ENCODE measurements around the gene TBXT. TPM values are rescaled to one million over a fixed set of nuclear protein-coding genes. Genes with fewer than 3 reads are reported as not detected.

Gene TBXT
- total RNA-seq, 2 donors from 2014 or later: not detected

DNA sequence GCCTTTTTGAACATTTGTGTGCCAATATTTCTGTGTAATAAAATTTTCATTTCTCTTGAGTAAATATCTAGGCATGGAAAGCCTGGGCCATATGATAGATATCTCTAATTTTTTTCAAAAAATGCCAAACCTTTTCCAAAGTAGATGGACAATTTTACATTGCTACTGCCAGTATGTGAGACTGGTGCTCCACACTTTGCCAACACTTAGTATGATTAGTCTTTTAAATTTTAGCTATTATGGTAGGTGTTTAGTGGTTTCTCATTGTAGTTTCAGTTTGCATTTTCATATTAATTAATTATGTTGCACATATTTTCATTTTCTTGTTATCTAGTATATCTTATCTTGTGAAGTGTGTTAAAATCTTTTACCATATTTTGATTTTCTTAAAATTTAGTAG, 52.0 kb downstream of the TBXT start:
- ATAC-seq (no peak), DNase-seq (ENCODE audit: low spot score) (no peak)
- H3K36me3 Mint-ChIP-seq: no peaks in the 10 kb centered on the region
- no peak overlapping the region for H3K27ac Mint-ChIP-seq
- H3K27me3 Mint-ChIP-seq: peaks cover 16 to 37% of the 10 kb centered on the region in 2 donors
- H3K4me3 Mint-ChIP-seq: no peak overlapping the region
- H3K9me3 Mint-ChIP-seq: no peaks in the 10 kb centered on the region
- H3K4me1 Mint-ChIP-seq (ENCODE audit: low read depth in 2 of 2): no peaks in the 10 kb centered on the region

DNA sequence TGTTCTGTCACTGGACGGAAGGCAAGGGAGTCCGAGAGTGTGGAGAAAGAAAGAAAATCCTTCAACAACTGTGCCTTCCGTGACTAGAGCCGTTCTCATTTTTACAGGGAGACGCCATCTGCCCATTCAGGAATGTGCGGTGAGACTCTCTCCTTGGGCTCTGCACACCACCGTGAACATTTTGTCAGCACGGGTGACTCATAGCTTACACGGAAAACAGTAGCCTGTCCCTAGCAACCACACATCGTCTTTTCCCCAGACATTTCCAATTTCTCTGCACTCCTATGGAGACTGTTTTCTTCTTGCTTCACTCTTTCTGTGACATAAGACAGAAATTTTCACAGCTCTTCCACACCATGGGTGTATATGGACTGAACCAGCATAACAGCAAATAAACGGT, 55.1 kb downstream of the TBXT start:
- no peak for DNase-seq (ENCODE audit: low spot score)
- no peak overlapping the region for H3K27ac Mint-ChIP-seq
- no peaks in the 10 kb centered on the region for H3K9me3 Mint-ChIP-seq
- no peaks in the 10 kb centered on the region for H3K36me3 Mint-ChIP-seq
- peaks cover 22 to 58% of the 10 kb centered on the region in 2 donors for H3K27me3 Mint-ChIP-seq
- H3K4me1 Mint-ChIP-seq (ENCODE audit: low read depth in 2 of 2): no peaks in the 10 kb centered on the region
- no peak for ATAC-seq
- no peak overlapping the region for H3K4me3 Mint-ChIP-seq

DNA sequence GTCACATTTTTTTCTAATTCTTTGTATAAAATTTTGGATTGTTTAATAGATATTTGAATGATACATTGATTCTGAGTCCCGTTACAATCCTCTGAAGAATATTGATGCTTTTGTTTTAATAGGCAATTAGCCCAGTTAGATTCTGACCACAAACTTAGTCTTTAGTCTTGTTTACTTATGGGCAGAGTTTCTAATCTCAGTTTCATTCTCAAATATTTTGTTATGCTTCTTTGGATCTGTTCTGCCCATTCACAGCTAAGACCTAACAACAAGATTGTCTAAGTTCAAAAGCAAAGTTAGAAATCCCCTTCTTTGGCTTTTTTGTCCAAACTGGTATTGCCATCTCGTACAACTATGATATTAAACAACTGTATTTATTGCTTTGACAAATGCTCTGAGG, 58.0 kb downstream of the TBXT start:
- Mint-ChIP-seq H3K27ac (no peak overlapping the region), H3K36me3 (no peaks in the 10 kb centered on the region), H3K9me3 (no peaks in the 10 kb centered on the region), H3K27me3 (peaks cover 33 to 56% of the 10 kb centered on the region in 2 donors), H3K4me3 (no peak overlapping the region), H3K4me1 (ENCODE audit: low read depth in 2 of 2) (peaks cover 0 to 6% of the 10 kb centered on the region in 2 donors)
- ATAC-seq: no peak
- DNase-seq (ENCODE audit: low spot score): no peak

Other genes starting within 250 kb of the TBXT start
- not detected for gene PRR18, start 140.5 kb upstream of the TBXT start, total RNA-seq
- 10 to 100 TPM; 40.7 to 67.5 TPM for gene SFT2D1, start 174.7 kb upstream of the TBXT start, total RNA-seq
- gene MPC1, start 215.1 kb upstream of the TBXT start, total RNA-seq: 10 to 100 TPM; 11.5 to 30.4 TPM

Data from natural killer cell treated with Interleukin-12 subunit alpha and Interleukin-12 subunit beta and Interleukin-15 and Interleukin-18, amount 100 ng/mL, for 72 hours (primary cell).